Activated T-cell treated with anti-CD3 and anti-CD28 coated beads, Interleukin-2, amount 50 U/mL, for 24 hours (primary cell): ENCODE measurements around the gene TMC6.

Experiments
- DNase-seq: peaks from one replicate; pipeline ENCODE4 v3.0.0-alpha.2; 2020
- H3K27ac Mint-ChIP-seq: 2 replicates; pipeline ENCODE4 v1.8.0; 2020; ENCODE audit warnings: mild to moderate bottlenecking, mixed read lengths
- H3K27me3 Mint-ChIP-seq: 2 replicates; pipeline ENCODE4 v1.8.0; 2020; ENCODE audit warnings: mixed read lengths
- H3K36me3 Mint-ChIP-seq: 2 replicates; pipeline ENCODE4 v1.8.0; 2020; ENCODE audit warnings: low read depth, mixed read lengths
- H3K4me1 Mint-ChIP-seq: 2 replicates; pipeline ENCODE4 v1.8.0; 2020; ENCODE audit warnings: low read depth, mixed read lengths
- H3K4me3 Mint-ChIP-seq: 2 replicates; pipeline ENCODE4 v1.8.0; 2020; ENCODE audit warnings: mild to moderate bottlenecking, moderate library complexity, mixed read lengths
- H3K9me3 Mint-ChIP-seq: 2 replicates; pipeline ENCODE4 v1.8.0; 2020; ENCODE audit warnings: mixed read lengths

TMC6 gene

GRCh38 chr17:78133971-78134898 lies 5.7 kb upstream of the TMC6 start:
- peak; percentile 81 for DNase-seq
- peak overlapping the region; percentile 79 for H3K27ac Mint-ChIP-seq
- peaks cover 73% of the 10 kb centered on the region for H3K36me3 Mint-ChIP-seq
- no peaks in the 10 kb centered on the region for H3K27me3 Mint-ChIP-seq
- H3K4me3 Mint-ChIP-seq: peak overlapping the region; percentile 93
- no peaks in the 10 kb centered on the region for H3K9me3 Mint-ChIP-seq
- peaks cover 82% of the 10 kb centered on the region for H3K4me1 Mint-ChIP-seq

GRCh38 chr17:78133179-78133951 lies 4.8 kb upstream of the TMC6 start:
- Mint-ChIP-seq H3K36me3 (peaks cover 65% of the 10 kb centered on the region), H3K4me3 (peak overlapping the region; percentile 93), H3K27me3 (no peaks in the 10 kb centered on the region), H3K4me1 (peaks cover 80% of the 10 kb centered on the region), H3K27ac (peak overlapping the region; percentile 79), H3K9me3 (no peaks in the 10 kb centered on the region)
- no peak for DNase-seq

GRCh38 chr17:78132767-78133178 lies 4.2 kb upstream of the TMC6 start:
- Mint-ChIP-seq H3K4me1 (peaks cover 75% of the 10 kb centered on the region), H3K36me3 (peaks cover 62% of the 10 kb centered on the region), H3K27ac (peak overlapping the region; percentile 79), H3K27me3 (no peaks in the 10 kb centered on the region), H3K9me3 (no peaks in the 10 kb centered on the region), H3K4me3 (peak overlapping the region; percentile 93)
- DNase-seq: no peak

- Mint-ChIP-seq H3K36me3 (peaks cover 62% of the 10 kb centered on the region), H3K9me3 (no peaks in the 10 kb centered on the region), H3K27ac (peak overlapping the region; percentile 88), H3K4me3 (peak overlapping the region; percentile 93), H3K4me1 (peaks cover 72% of the 10 kb centered on the region), H3K27me3 (no peaks in the 10 kb centered on the region)
- DNase-seq: no peak
Observed at GRCh38 chr17:78132084-78132676, 3.6 kb upstream of the TMC6 start.

- peak; percentile 83 for DNase-seq
- Mint-ChIP-seq H3K27me3 (no peaks in the 10 kb centered on the region), H3K36me3 (peaks cover 59% of the 10 kb centered on the region), H3K4me3 (peak overlapping the region; percentile 93), H3K9me3 (no peaks in the 10 kb centered on the region), H3K27ac (peak overlapping the region; percentile 97), H3K4me1 (peaks cover 71% of the 10 kb centered on the region)
Observed at GRCh38 chr17:78131172-78132083, 2.9 kb upstream of the TMC6 start.

- no peaks in the 10 kb centered on the region for H3K9me3 Mint-ChIP-seq
- H3K36me3 Mint-ChIP-seq: peaks cover 54% of the 10 kb centered on the region
- peak within 1 kb of the TSS; percentile 97 for H3K27ac Mint-ChIP-seq
- peaks cover 70% of the 10 kb centered on the region for H3K4me1 Mint-ChIP-seq
- peak within 1 kb of the TSS; percentile 93 for H3K4me3 Mint-ChIP-seq
- no peaks in the 10 kb centered on the region for H3K27me3 Mint-ChIP-seq
- peak; percentile 76 for DNase-seq
Observed at GRCh38 chr17:78130437-78131101, 2.0 kb upstream of the TMC6 start, which contains the start of gene TMC8. TMC8 (plus strand) TSS chr17:78130771; CDS start chr17:78131589, 818 bp downstream.

- H3K36me3 Mint-ChIP-seq: peaks cover 50% of the 10 kb centered on the region
- no peaks in the 10 kb centered on the region for H3K9me3 Mint-ChIP-seq
- no peak for DNase-seq
- H3K27ac Mint-ChIP-seq: peak overlapping the region; percentile 97
- peak overlapping the region; percentile 93 for H3K4me3 Mint-ChIP-seq
- peaks cover 67% of the 10 kb centered on the region for H3K4me1 Mint-ChIP-seq
- no peaks in the 10 kb centered on the region for H3K27me3 Mint-ChIP-seq
Observed at GRCh38 chr17:78130090-78130436, 1.5 kb upstream of the TMC6 start.

- Mint-ChIP-seq H3K27ac (peak overlapping the region; percentile 97), H3K36me3 (peaks cover 47% of the 10 kb centered on the region)
Observed at GRCh38 chr17:78129351-78130089, 965 bp upstream of the TMC6 start.

GRCh38 chr17:78127888-78128550 lies 536 bp downstream of the TMC6 start:
- Mint-ChIP-seq H3K4me3 (peak overlapping the region; percentile 89), H3K36me3 (peaks cover 47% of the 10 kb centered on the region), H3K4me1 (peaks cover 64% of the 10 kb centered on the region), H3K27ac (peak overlapping the region; percentile 92), H3K9me3 (no peaks in the 10 kb centered on the region), H3K27me3 (no peaks in the 10 kb centered on the region)
- DNase-seq: peak; percentile 60

More at GRCh38 chr17:78129351-78130089, 965 bp upstream of the TMC6 start:
- Mint-ChIP-seq H3K4me1 (peaks cover 66% of the 10 kb centered on the region), H3K27me3 (no peaks in the 10 kb centered on the region), H3K9me3 (no peaks in the 10 kb centered on the region), H3K4me3 (peak overlapping the region; percentile 93)
- DNase-seq: peak; percentile 54

GRCh38 chr17:78127239-78127887 lies 1.2 kb downstream of the TMC6 start:
- no peaks in the 10 kb centered on the region for H3K9me3 Mint-ChIP-seq
- no peaks in the 10 kb centered on the region for H3K27me3 Mint-ChIP-seq
- peak; percentile 76 for DNase-seq
- H3K4me3 Mint-ChIP-seq: peak overlapping the region; percentile 89
- H3K27ac Mint-ChIP-seq: peak overlapping the region; percentile 92
- H3K4me1 Mint-ChIP-seq: peaks cover 65% of the 10 kb centered on the region
- H3K36me3 Mint-ChIP-seq: peaks cover 48% of the 10 kb centered on the region

GRCh38 chr17:78126895-78127238 lies 1.7 kb downstream of the TMC6 start:
- DNase-seq: no peak
- Mint-ChIP-seq H3K9me3 (no peaks in the 10 kb centered on the region), H3K4me1 (peaks cover 70% of the 10 kb centered on the region), H3K27me3 (no peaks in the 10 kb centered on the region), H3K4me3 (peak overlapping the region; percentile 89), H3K27ac (peak overlapping the region; percentile 92), H3K36me3 (peaks cover 53% of the 10 kb centered on the region)
